H9 (cell line): ENCODE results near the gene ANGPT4. TPM values are rescaled to one million over a fixed set of nuclear protein-coding genes. Genes with fewer than 3 reads are reported as not detected.

Experiments used
- DNase-seq: peaks from one replicate; pipeline ENCODE4 v3.0.0-alpha.2; 2017
- H2AFZ ChIP-seq: one replicate; pipeline ENCODE4 v1.6.1; 2013; ENCODE audit warnings: mild to moderate bottlenecking, low read length, control low read depth, moderate library complexity
- H2AK5ac ChIP-seq: 2 replicates; pipeline ENCODE4 v1.6.1; 2013; ENCODE audit warnings: low read length, control low read depth, mixed read lengths; ENCODE audit not compliant: insufficient read length
- H2BK120ac ChIP-seq: one replicate; pipeline ENCODE4 v1.6.1; 2013; ENCODE audit warnings: low read depth, mild to moderate bottlenecking, low read length, control low read depth, inconsistent platforms; ENCODE audit not compliant: poor library complexity, severe bottlenecking
- H2BK12ac ChIP-seq: 2 replicates; pipeline ENCODE4 v1.6.1; 2013; ENCODE audit warnings: low read length, control low read depth, mixed read lengths, low read depth; ENCODE audit not compliant: insufficient read length
- H2BK15ac ChIP-seq: 2 replicates; pipeline ENCODE4 v1.6.1; 2013; ENCODE audit warnings: low read depth, low read length, control low read depth
- H2BK20ac ChIP-seq: one replicate; pipeline ENCODE4 v1.6.1; 2013; ENCODE audit warnings: low read depth, mild to moderate bottlenecking, low read length, control low read depth, inconsistent platforms; ENCODE audit not compliant: poor library complexity, severe bottlenecking
- H2BK5ac ChIP-seq: 2 replicates; pipeline ENCODE4 v1.6.1; 2013; ENCODE audit warnings: low read length, control low read depth, mixed read lengths; ENCODE audit not compliant: insufficient read length
- H3K14ac ChIP-seq: 2 replicates; pipeline ENCODE4 v1.6.1; 2013; ENCODE audit warnings: low read length, control low read depth; ENCODE audit not compliant: insufficient read depth
- H3K18ac ChIP-seq: 2 replicates; pipeline ENCODE4 v1.6.1; 2013; ENCODE audit warnings: low read depth, mild to moderate bottlenecking, mixed read lengths, low read length, control low read depth; ENCODE audit not compliant: insufficient read length
- H3K23ac ChIP-seq: 2 replicates; pipeline ENCODE4 v1.6.1; 2013; ENCODE audit warnings: low read length, control low read depth, mixed read lengths, low read depth; ENCODE audit not compliant: insufficient read length
- H3K23me2 ChIP-seq: 2 replicates; pipeline ENCODE4 v1.6.1; 2013; ENCODE audit warnings: low read depth, mild to moderate bottlenecking, mixed read lengths, low read length, control low read depth; ENCODE audit not compliant: insufficient read length, poor library complexity, severe bottlenecking
- H3K27ac ChIP-seq: 2 replicates; pipeline ENCODE4 v1.5.1; 2013; ENCODE audit warnings: low read length, control low read depth, mixed read lengths, low read depth; ENCODE audit not compliant: insufficient read length
- H3K27me3 ChIP-seq: 2 replicates; pipeline ENCODE4 v1.6.1; 2013; ENCODE audit warnings: low read length, control low read depth, inconsistent platforms; ENCODE audit not compliant: insufficient read depth
- H3K4ac ChIP-seq: 2 replicates; pipeline ENCODE4 v1.6.1; 2013; ENCODE audit warnings: low read depth, mild to moderate bottlenecking, control low read depth, inconsistent platforms, low read length, moderate library complexity
- H3K4me1 ChIP-seq: 2 replicates; pipeline ENCODE4 v1.6.1; 2013; ENCODE audit warnings: low read length, control low read depth, inconsistent platforms; ENCODE audit not compliant: insufficient read depth
- H3K4me2 ChIP-seq: 2 replicates; pipeline ENCODE4 v1.6.1; 2013; ENCODE audit warnings: low read length, control low read depth, mixed read lengths; ENCODE audit not compliant: insufficient read length, insufficient read depth
- H3K56ac ChIP-seq: 2 replicates; pipeline ENCODE4 v1.6.1; 2013; ENCODE audit warnings: low read depth, mild to moderate bottlenecking, mixed read lengths, low read length, control low read depth; ENCODE audit not compliant: insufficient read length
- H3K79me1 ChIP-seq: 2 replicates; pipeline ENCODE4 v1.6.1; 2013; ENCODE audit warnings: low read depth, mild to moderate bottlenecking, moderate library complexity, low read length, control low read depth, inconsistent platforms; ENCODE audit not compliant: insufficient read depth, poor library complexity, severe bottlenecking
- H3K79me2 ChIP-seq: 2 replicates; pipeline ENCODE4 v1.6.1; 2013; ENCODE audit warnings: low read length, control low read depth, inconsistent platforms; ENCODE audit not compliant: insufficient read depth
- H3K9ac ChIP-seq: 2 replicates; pipeline ENCODE4 v1.6.1; 2013; ENCODE audit warnings: low read length, control low read depth, mixed read lengths; ENCODE audit not compliant: insufficient read length; ENCODE audit errors: extremely low read depth
- H3K9me3 ChIP-seq: one replicate; pipeline ENCODE4 v1.6.1; 2013; ENCODE audit warnings: low read depth, low read length, inconsistent platforms; ENCODE audit not compliant: control insufficient read depth
- H3T11ph ChIP-seq: one replicate; pipeline ENCODE4 v1.6.1; 2013; ENCODE audit warnings: mild to moderate bottlenecking, low read length, control low read depth, inconsistent platforms
- H4K20me1 ChIP-seq: one replicate; pipeline ENCODE4 v1.6.1; 2013; ENCODE audit not compliant: control insufficient read depth, insufficient read length, insufficient read depth
- H4K5ac ChIP-seq: 2 replicates; pipeline ENCODE4 v1.6.1; 2013; ENCODE audit warnings: low read depth, mild to moderate bottlenecking, mixed read lengths, low read length, control low read depth; ENCODE audit not compliant: insufficient read length
- H4K8ac ChIP-seq: replicated peaks from 2 replicates; pipeline ENCODE4 v1.6.1; 2013; ENCODE audit warnings: low read length, control low read depth, mixed read lengths, low read depth; ENCODE audit not compliant: insufficient read length
- H4K91ac ChIP-seq: 2 replicates; pipeline ENCODE4 v1.6.1; 2013; ENCODE audit warnings: low read depth, mild to moderate bottlenecking, moderate library complexity, mixed read lengths, low read length, control low read depth; ENCODE audit not compliant: insufficient read length
- H3K27ac Mint-ChIP-seq, 3 experiments: 2 replicates in 2 of 3; 3 replicates in 1 of 3; pipeline ENCODE4 v1.8.0; 2020 to 2021; ENCODE audit warnings: mixed read lengths in 3 of 3, mild to moderate bottlenecking in 1 of 3, moderate library complexity in 1 of 3
- H3K27me3 Mint-ChIP-seq: 2 replicates; pipeline ENCODE4 v1.8.0; 2021; ENCODE audit warnings: low read depth, mild to moderate bottlenecking, moderate library complexity, mixed read lengths
- H3K36me3 Mint-ChIP-seq, 3 experiments: 2 replicates in 2 of 3; 3 replicates in 1 of 3; pipeline ENCODE4 v1.8.0; 2020 to 2021; ENCODE audit warnings: low read depth in 3 of 3, mixed read lengths in 3 of 3; ENCODE audit not compliant: insufficient read depth in 1 of 3
- H3K4me1 Mint-ChIP-seq, 2 experiments: 2 replicates each; pipeline ENCODE4 v1.8.0; 2020; ENCODE audit warnings: mixed read lengths in 2 of 2
- H3K4me3 Mint-ChIP-seq, 2 experiments: 2 replicates in 1 of 2; 3 replicates in 1 of 2; pipeline ENCODE4 v1.8.0; 2020 to 2021; ENCODE audit warnings: mild to moderate bottlenecking in 2 of 2, mixed read lengths in 2 of 2, moderate library complexity in 1 of 2
- H3K9me3 Mint-ChIP-seq, 2 experiments: 2 replicates in 1 of 2; 3 replicates in 1 of 2; pipeline ENCODE4 v1.8.0; 2020; ENCODE audit warnings: mild to moderate bottlenecking in 2 of 2, mixed read lengths in 2 of 2, moderate library complexity in 1 of 2
- WGBS: extraction: QIAGEN DNeasy Blood & Tissue Kit; methylation state at CpG from one replicate; pipeline ENCODE4 v1.1.7; 2013; ENCODE audit warnings: missing lambda C conversion rate, low lambda C conversion rate, mixed read lengths; ENCODE audit not compliant: insufficient read length; ENCODE audit errors: extremely low coverage; 5-methylcytosine and 5-hydroxymethylcytosine counted together
- total RNA-seq: library from RNA; stranded (reverse); gene quantifications from 2 replicates; pipeline ENCODE4 v1.2.1, GENCODE V29; 2021
- TF ChIP-seq, protein P1 (sequence below): fragments of 200-600 bp; sonication (generic); conservative IDR thresholded peaks from 3 replicates; pipeline ENCODE4 v1.8.0; 2021; ENCODE audit warnings: antibody characterized with exemption, mild to moderate bottlenecking

ANGPT4 gene
- total RNA-seq, 1 experiment from 2014 or later: 0.11 TPM

DNA sequence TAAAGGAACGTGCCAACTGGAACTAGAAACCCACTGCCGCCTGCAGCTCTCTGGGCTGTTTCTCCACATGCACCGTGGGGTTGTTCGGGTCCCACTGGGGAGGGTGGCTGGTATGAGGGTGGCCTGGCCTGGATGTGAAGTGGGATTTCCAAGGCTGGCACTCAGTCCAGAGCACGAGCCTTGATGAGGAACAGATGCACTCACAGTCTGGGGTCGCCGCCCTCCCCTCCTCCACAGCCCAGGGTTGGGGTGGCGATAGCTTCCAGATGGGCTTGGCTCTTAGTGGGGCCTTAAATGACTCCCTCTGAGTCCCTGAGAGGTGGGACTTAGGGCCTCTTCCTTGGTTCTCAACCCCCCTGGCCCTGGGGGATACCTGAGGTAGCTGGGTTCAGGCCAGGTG lies 30.7 kb upstream of the ANGPT4 start:
- peaks cover 5% of the 10 kb centered on the region; the same call in 1 of the 2 replicates for H3K4me1 ChIP-seq
- no peak overlapping the region for H3K4me2 ChIP-seq
- peaks cover 10% of the 10 kb centered on the region for H3K27me3 Mint-ChIP-seq
- no peak overlapping the region for H3K56ac ChIP-seq
- no peak overlapping the region for H3K4ac ChIP-seq
- peaks cover 31 to 35% of the 10 kb centered on the region in 2 experiments for H3K4me1 Mint-ChIP-seq
- no peak overlapping the region for H2BK20ac ChIP-seq
- H3K9me3 ChIP-seq: no peaks in the 10 kb centered on the region
- H3K79me1 ChIP-seq: no peaks in the 10 kb centered on the region
- H3K9me3 Mint-ChIP-seq: no peaks in the 10 kb centered on the region
- no peak overlapping the region for H3K9ac ChIP-seq
- H3K14ac ChIP-seq: no peak overlapping the region
- no peaks in the 10 kb centered on the region for H4K20me1 ChIP-seq
- H2BK5ac ChIP-seq: no peak overlapping the region
- no peak overlapping the region for H2BK120ac ChIP-seq
- TF ChIP-seq, protein P1, sequence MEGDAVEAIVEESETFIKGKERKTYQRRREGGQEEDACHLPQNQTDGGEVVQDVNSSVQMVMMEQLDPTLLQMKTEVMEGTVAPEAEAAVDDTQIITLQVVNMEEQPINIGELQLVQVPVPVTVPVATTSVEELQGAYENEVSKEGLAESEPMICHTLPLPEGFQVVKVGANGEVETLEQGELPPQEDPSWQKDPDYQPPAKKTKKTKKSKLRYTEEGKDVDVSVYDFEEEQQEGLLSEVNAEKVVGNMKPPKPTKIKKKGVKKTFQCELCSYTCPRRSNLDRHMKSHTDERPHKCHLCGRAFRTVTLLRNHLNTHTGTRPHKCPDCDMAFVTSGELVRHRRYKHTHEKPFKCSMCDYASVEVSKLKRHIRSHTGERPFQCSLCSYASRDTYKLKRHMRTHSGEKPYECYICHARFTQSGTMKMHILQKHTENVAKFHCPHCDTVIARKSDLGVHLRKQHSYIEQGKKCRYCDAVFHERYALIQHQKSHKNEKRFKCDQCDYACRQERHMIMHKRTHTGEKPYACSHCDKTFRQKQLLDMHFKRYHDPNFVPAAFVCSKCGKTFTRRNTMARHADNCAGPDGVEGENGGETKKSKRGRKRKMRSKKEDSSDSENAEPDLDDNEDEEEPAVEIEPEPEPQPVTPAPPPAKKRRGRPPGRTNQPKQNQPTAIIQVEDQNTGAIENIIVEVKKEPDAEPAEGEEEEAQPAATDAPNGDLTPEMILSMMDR: no peak
- H3K23ac ChIP-seq: no peak overlapping the region
- H2BK12ac ChIP-seq: no peak overlapping the region
- no peak overlapping the region for H2AFZ ChIP-seq
- H4K91ac ChIP-seq: no peak overlapping the region
- H2AK5ac ChIP-seq: no peak overlapping the region
- H3K27ac Mint-ChIP-seq: no peak overlapping the region
- H3T11ph ChIP-seq: no peak overlapping the region
- no peak for DNase-seq
- no peak overlapping the region for H2BK15ac ChIP-seq
- H4K8ac ChIP-seq: no peak overlapping the region
- no peak overlapping the region for H4K5ac ChIP-seq
- H3K27ac ChIP-seq: no peak overlapping the region
- H3K79me2 ChIP-seq: no peaks in the 10 kb centered on the region
- no CpG with 5 or more reads among the region's 8 CpGs for WGBS
- no peak overlapping the region for H3K18ac ChIP-seq
- H3K27me3 ChIP-seq: no peaks in the 10 kb centered on the region
- H3K36me3 Mint-ChIP-seq: no peaks in the 10 kb centered on the region
- no peaks in the 10 kb centered on the region for H3K23me2 ChIP-seq
- H3K4me3 Mint-ChIP-seq: no peak overlapping the region
